Transverse colon (tissue), 4 donors: ENCODE measurements around the gene PLXNB2. TPM values are rescaled to one million over a fixed set of nuclear protein-coding genes. Genes with fewer than 3 reads are reported as not detected.

Experiments
- DNase-seq: peaks from one replicate; pipeline ENCODE4 v3.0.0-alpha.2; 2019
- H3K27ac ChIP-seq, 4 donors: fragments of 200-600 bp; sonication (generic); 2 replicates each; pipeline ENCODE4 v1.5.1; 2016 to 2018; ENCODE audit warnings: inconsistent platforms in 4 of 4
- H3K27me3 ChIP-seq: fragments of 200-600 bp; sonication (generic); 2 replicates; pipeline ENCODE4 v1.5.1; 2017; ENCODE audit warnings: inconsistent platforms
- H3K36me3 ChIP-seq, 4 donors: fragments of 200-600 bp; sonication (generic); 2 replicates each; pipeline ENCODE4 v1.5.1; 2017 to 2019; ENCODE audit warnings: inconsistent platforms in 4 of 4
- H3K4me1 ChIP-seq, 4 donors: fragments of 200-600 bp; sonication (generic); 2 replicates each; pipeline ENCODE4 v1.5.1; 2017 to 2020; ENCODE audit warnings: inconsistent platforms in 4 of 4
- H3K4me3 ChIP-seq, 4 donors: fragments of 200-600 bp; sonication (generic); 1 replicate in 1 of 4; 2 replicates in 3 of 4; pipeline versions ENCODE4 v1.5.1 to v1.6.1; 2017 to 2019; ENCODE audit warnings: inconsistent platforms in 4 of 4
- H3K9me3 ChIP-seq, 2 donors: fragments of 200-600 bp; sonication (generic); 2 replicates each; pipeline ENCODE4 v1.5.1; 2017 to 2019; ENCODE audit warnings: inconsistent platforms in 2 of 2
- EP300 ChIP-seq: sonication (generic); formaldehyde crosslinking; IDR thresholded peaks from one replicate; pipeline ENCODE4 v1.6.1; 2017; ENCODE audit warnings: antibody characterized with exemption, low read depth
- POLR2A ChIP-seq: fragments of 450-650 bp; IDR thresholded peaks from one replicate; pipeline ENCODE4 v1.6.1; 2016; ENCODE audit warnings: antibody characterized with exemption, mild to moderate bottlenecking, moderate library complexity
- POLR2AphosphoS5 ChIP-seq, 3 donors: sonication (generic); formaldehyde crosslinking; IDR thresholded peaks; one replicate each; pipeline ENCODE4 v1.6.1; 2016; ENCODE audit warnings: antibody characterized with exemption in 3 of 3
- WGBS, 2 donors: methylation state at CpG; one replicate each; pipeline ENCODE4 v1.1.5; 2018; ENCODE audit warnings: low coverage in 1 of 2; 5-methylcytosine and 5-hydroxymethylcytosine counted together
- in situ Hi-C, 4 donors: fragments of 200-750 bp; cut with MboI; loops; one replicate each; pipeline versions ENCODE4 v1.15.0 to v1.15.1; 2017; ENCODE audit warnings: low sequenced_read_pairs in 3 of 4, low pct_ligation_motif_present in 1 of 4, low pct_unique_long_range_greater_than_20kb in 1 of 4
- intact Hi-C: fragments of 100-400 bp; cut with DNase I; formaldehyde crosslinking; loops from one replicate; pipeline ENCODE4 v1.15.1; 2023; ENCODE audit warnings: low total_unique reads
- total RNA-seq, 4 donors: library from RNA; depleted of rRNA; stranded (reverse); fragments of >200 nt; gene quantifications; one replicate each; pipeline ENCODE4 v1.1.0, GENCODE V29; 2016
- TF ChIP-seq, protein P1 (sequence below), 5 experiments: fragments of 200-600 bp in 3 of 5; fragments of 450-650 bp in 2 of 5; sonication (generic) in 3 of 5; IDR thresholded peaks; 1 replicate in 2 of 5; 2 replicates in 3 of 5; pipeline ENCODE4 v1.5.1; 2016 to 2017; ENCODE audit warnings: antibody characterized with exemption in 5 of 5, inconsistent platforms in 3 of 5, mild to moderate bottlenecking in 2 of 5, moderate library complexity in 1 of 5

PLXNB2 gene
- total RNA-seq, 4 donors from 2014 or later, result 305 to 880 (median 460) TPM

- TF ChIP-seq EP300 (no peak), POLR2AphosphoS5 (IDR thresholded peaks at IDR 0.05) (no peak), POLR2A (no peak)
- TF ChIP-seq, protein P1, sequence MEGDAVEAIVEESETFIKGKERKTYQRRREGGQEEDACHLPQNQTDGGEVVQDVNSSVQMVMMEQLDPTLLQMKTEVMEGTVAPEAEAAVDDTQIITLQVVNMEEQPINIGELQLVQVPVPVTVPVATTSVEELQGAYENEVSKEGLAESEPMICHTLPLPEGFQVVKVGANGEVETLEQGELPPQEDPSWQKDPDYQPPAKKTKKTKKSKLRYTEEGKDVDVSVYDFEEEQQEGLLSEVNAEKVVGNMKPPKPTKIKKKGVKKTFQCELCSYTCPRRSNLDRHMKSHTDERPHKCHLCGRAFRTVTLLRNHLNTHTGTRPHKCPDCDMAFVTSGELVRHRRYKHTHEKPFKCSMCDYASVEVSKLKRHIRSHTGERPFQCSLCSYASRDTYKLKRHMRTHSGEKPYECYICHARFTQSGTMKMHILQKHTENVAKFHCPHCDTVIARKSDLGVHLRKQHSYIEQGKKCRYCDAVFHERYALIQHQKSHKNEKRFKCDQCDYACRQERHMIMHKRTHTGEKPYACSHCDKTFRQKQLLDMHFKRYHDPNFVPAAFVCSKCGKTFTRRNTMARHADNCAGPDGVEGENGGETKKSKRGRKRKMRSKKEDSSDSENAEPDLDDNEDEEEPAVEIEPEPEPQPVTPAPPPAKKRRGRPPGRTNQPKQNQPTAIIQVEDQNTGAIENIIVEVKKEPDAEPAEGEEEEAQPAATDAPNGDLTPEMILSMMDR (IDR thresholded peaks at IDR 0.05), result no peak
- Histone ChIP-seq H3K27me3 (peaks cover 14% of the 10 kb centered on the region), H3K4me1 (peaks cover 10 to 30% (median 22%) of the 10 kb centered on the region in 4 donors), H3K27ac (no peak overlapping the region), H3K36me3 (no peaks in the 10 kb centered on the region), H3K4me3 (no peak overlapping the region), H3K9me3 (no peaks in the 10 kb centered on the region)
- in situ Hi-C loops, result loop anchor here in 2 of 4 donors (10.0 kb wide), 1 partner anchor 72 kb away; the partner anchor contains the start of gene DENND6B (in 2 of the 2)
- intact Hi-C loops, result loop anchor here (10.0 kb wide), 1 partner anchor 222 kb away; the partner anchor contains the start of gene SBF1
- WGBS, 2 donors, result 79% methylated on average over 19 of the region's 22 CpGs; no CpG with 5 or more reads in 1 of the 2 donors
- no peak for DNase-seq
Measured at GRCh38 chr22:50253046-50253915, 54.2 kb downstream of the PLXNB2 start.

GRCh38 chr22:50252082-50253045 is 55.1 kb downstream of the PLXNB2 start:
- Histone ChIP-seq H3K27ac (peak overlapping the region; percentile 67 to 86 (median 76)), H3K9me3 (no peaks in the 10 kb centered on the region), H3K4me3 (peak overlapping the region in 2 of 4 donors; percentile 64 to 69), H3K4me1 (peaks cover 14 to 30% (median 25%) of the 10 kb centered on the region in 4 donors), H3K36me3 (no peaks in the 10 kb centered on the region), H3K27me3 (peaks cover 11% of the 10 kb centered on the region)
- in situ Hi-C loops, result loop anchor here in 2 of 4 donors (10.0 kb wide), 1 partner anchor 72 kb away; the partner anchor contains the start of gene DENND6B (in 2 of the 2)
- WGBS, 2 donors, result 37% methylated on average over 19 of the region's 25 CpGs; no CpG with 5 or more reads in 1 of the 2 donors
- TF ChIP-seq POLR2A, result no peak
- TF ChIP-seq, protein P1 (IDR thresholded peaks at IDR 0.05), result peak; percentile 61 to 78 (median 62)
- intact Hi-C loops, result loop anchor here (10.0 kb wide), 1 partner anchor 222 kb away; the partner anchor contains the start of gene SBF1
- DNase-seq, result peak; percentile 84

- Histone ChIP-seq H3K27me3 (peaks cover 4% of the 10 kb centered on the region), H3K27ac (peak overlapping the region; percentile 67 to 86 (median 76)), H3K36me3 (no peaks in the 10 kb centered on the region), H3K4me1 (peaks cover 14 to 31% (median 25%) of the 10 kb centered on the region in 4 donors), H3K4me3 (peak overlapping the region; percentile 46 to 69 (median 62)), H3K9me3 (no peaks in the 10 kb centered on the region)
- no peak for DNase-seq
- WGBS, 2 donors, result 11% methylated on average over 29 of the region's 36 CpGs; no CpG with 5 or more reads in 1 of the 2 donors
- in situ Hi-C loops (loop anchor here in 2 of 4 donors (10.0 kb wide), 1 partner anchor 73 kb away; the partner anchor contains the start of gene DENND6B (in 2 of the 2)), intact Hi-C loops (loop anchor here (10.0 kb wide), 1 partner anchor 223 kb away; the partner anchor contains the start of gene SBF1)
- TF ChIP-seq POLR2AphosphoS5 (IDR thresholded peaks at IDR 0.05) (no peak), POLR2A (no peak), EP300 (no peak)
- TF ChIP-seq, protein P1 (IDR thresholded peaks at IDR 0.05), result no peak
Measured at GRCh38 chr22:50251477-50252081, 55.9 kb downstream of the PLXNB2 start.
